Measurements from ENCODE around the gene TRIM46.
A peak's percentile ranks its signal among the peaks of the same experiment; 100 is the strongest.
"Not testable (repeated sequence)": the region's sequence is repeated elsewhere in the genome, so short reads cannot be mapped to it uniquely, and the experiment has no call there.

The TRIM46 gene

GRCh38 chr1:155186794-155187455 lies 13.3 kb downstream of the TRIM46 start:
- TF ChIP-seq ZFX (IDR thresholded peaks at IDR 0.05; ENCODE audit: borderline replicate concordance): no peak
- TF ChIP-seq CTCF (IDR thresholded peaks at IDR 0.05): no peak

GRCh38 chr1:155187456-155187891 lies 13.8 kb downstream of the TRIM46 start:
- no peak overlapping the region for H3K27ac ChIP-seq
- TF ChIP-seq ZFX (IDR thresholded peaks at IDR 0.05; ENCODE audit: borderline replicate concordance) (no peak), CTCF (IDR thresholded peaks at IDR 0.05) (no peak)

More at GRCh38 chr1:155186794-155187455, 13.3 kb downstream of the TRIM46 start:
- no peak overlapping the region for H3K27ac ChIP-seq

- TF ChIP-seq ZFX (IDR thresholded peaks at IDR 0.05; ENCODE audit: borderline replicate concordance) (no peak), CTCF (IDR thresholded peaks at IDR 0.05) (no peak)
- no peak overlapping the region for H3K27ac ChIP-seq
Observed at GRCh38 chr1:155188268-155188667, 14.6 kb downstream of the TRIM46 start.

- not testable (repeated sequence) for H3K27ac ChIP-seq
Observed at GRCh38 chr1:155189926-155190325, 16.3 kb downstream of the TRIM46 start.

GRCh38 chr1:155191904-155192303 lies 18.3 kb downstream of the TRIM46 start:
- H3K27ac ChIP-seq: peak overlapping the region; percentile 93; the same call in 1 of the 2 replicates
- TF ChIP-seq ZFX (IDR thresholded peaks at IDR 0.05; ENCODE audit: borderline replicate concordance) (no peak), CTCF (IDR thresholded peaks at IDR 0.05) (no peak)

GRCh38 chr1:155192346-155193274 lies 19.0 kb downstream of the TRIM46 start:
- peak overlapping the region; percentile 93 for H3K27ac ChIP-seq
- TF ChIP-seq CTCF (IDR thresholded peaks at IDR 0.05): no peak
- no peak for TF ChIP-seq ZFX (IDR thresholded peaks at IDR 0.05; ENCODE audit: borderline replicate concordance)

GRCh38 chr1:155193275-155193990 lies 19.8 kb downstream of the TRIM46 start:
- TF ChIP-seq ZFX (IDR thresholded peaks at IDR 0.05; ENCODE audit: borderline replicate concordance) (no peak), CTCF (IDR thresholded peaks at IDR 0.05) (peak; percentile 100)
- peak overlapping the region; percentile 93 for H3K27ac ChIP-seq

GRCh38 chr1:155193991-155194240 lies 20.3 kb downstream of the TRIM46 start:
- H3K27ac ChIP-seq: peak overlapping the region; percentile 93
